ENCODE data around the gene DYRK1B.

- TF ChIP-seq, protein P1, sequence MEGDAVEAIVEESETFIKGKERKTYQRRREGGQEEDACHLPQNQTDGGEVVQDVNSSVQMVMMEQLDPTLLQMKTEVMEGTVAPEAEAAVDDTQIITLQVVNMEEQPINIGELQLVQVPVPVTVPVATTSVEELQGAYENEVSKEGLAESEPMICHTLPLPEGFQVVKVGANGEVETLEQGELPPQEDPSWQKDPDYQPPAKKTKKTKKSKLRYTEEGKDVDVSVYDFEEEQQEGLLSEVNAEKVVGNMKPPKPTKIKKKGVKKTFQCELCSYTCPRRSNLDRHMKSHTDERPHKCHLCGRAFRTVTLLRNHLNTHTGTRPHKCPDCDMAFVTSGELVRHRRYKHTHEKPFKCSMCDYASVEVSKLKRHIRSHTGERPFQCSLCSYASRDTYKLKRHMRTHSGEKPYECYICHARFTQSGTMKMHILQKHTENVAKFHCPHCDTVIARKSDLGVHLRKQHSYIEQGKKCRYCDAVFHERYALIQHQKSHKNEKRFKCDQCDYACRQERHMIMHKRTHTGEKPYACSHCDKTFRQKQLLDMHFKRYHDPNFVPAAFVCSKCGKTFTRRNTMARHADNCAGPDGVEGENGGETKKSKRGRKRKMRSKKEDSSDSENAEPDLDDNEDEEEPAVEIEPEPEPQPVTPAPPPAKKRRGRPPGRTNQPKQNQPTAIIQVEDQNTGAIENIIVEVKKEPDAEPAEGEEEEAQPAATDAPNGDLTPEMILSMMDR (conservative IDR thresholded peaks at IDR 0.05; ENCODE audit: low read depth, low read length) = no peak
- TF ChIP-seq EZH2 (IDR thresholded peaks at IDR 0.05; ENCODE audit: low read length, unreplicated experiment) (no peak), EZH2phosphoT487 (IDR thresholded peaks at IDR 0.05; ENCODE audit: borderline replicate concordance, low read length) (no peak)
Observed at GRCh38 chr19:39813264-39813993, 20.5 kb downstream of the DYRK1B start.
